Measurements from ENCODE around the gene NKAIN2.

DNA sequence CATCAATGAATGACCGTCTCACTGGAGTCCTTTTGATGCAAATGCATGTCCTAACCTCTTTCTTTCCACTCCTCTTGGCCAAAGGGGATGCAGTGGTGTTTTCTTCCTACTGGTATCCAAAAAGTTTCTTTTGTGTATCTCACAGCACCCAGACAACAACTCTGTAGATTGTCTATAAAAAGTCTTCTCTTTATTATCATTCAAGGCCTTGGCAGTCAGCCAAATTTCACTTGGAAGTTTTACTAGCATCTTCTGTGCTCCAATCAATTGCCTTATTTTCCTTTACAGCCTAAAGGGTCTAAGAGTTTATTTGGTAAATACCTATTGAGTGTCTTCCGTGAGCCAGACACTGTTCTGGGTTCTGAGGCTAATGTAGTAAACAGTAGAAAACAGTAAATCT lies 1008.4 kb downstream of the NKAIN2 start:
- TF ChIP-seq, protein P1, sequence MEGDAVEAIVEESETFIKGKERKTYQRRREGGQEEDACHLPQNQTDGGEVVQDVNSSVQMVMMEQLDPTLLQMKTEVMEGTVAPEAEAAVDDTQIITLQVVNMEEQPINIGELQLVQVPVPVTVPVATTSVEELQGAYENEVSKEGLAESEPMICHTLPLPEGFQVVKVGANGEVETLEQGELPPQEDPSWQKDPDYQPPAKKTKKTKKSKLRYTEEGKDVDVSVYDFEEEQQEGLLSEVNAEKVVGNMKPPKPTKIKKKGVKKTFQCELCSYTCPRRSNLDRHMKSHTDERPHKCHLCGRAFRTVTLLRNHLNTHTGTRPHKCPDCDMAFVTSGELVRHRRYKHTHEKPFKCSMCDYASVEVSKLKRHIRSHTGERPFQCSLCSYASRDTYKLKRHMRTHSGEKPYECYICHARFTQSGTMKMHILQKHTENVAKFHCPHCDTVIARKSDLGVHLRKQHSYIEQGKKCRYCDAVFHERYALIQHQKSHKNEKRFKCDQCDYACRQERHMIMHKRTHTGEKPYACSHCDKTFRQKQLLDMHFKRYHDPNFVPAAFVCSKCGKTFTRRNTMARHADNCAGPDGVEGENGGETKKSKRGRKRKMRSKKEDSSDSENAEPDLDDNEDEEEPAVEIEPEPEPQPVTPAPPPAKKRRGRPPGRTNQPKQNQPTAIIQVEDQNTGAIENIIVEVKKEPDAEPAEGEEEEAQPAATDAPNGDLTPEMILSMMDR (IDR thresholded peaks at IDR 0.05): no peak
- TF ChIP-seq POLR2A (IDR thresholded peaks at IDR 0.05): no peak

Measured in sigmoid colon (tissue), 3 donors.